IPS-15b (cell line): ENCODE data around the gene HSD17B1.

Experiments
- H3K27me3 ChIP-seq: one replicate; pipeline ENCODE4 v1.6.1; 2013; ENCODE audit warnings: low read length; ENCODE audit not compliant: control insufficient read depth, insufficient read depth
- H3K36me3 ChIP-seq: one replicate; pipeline ENCODE4 v1.6.1; 2013; ENCODE audit warnings: low read length; ENCODE audit not compliant: control insufficient read depth, insufficient read depth
- H3K4me1 ChIP-seq: one replicate; pipeline ENCODE4 v1.6.1; 2013; ENCODE audit warnings: mild to moderate bottlenecking, low read length; ENCODE audit not compliant: control insufficient read depth, insufficient read depth
- H3K4me3 ChIP-seq: one replicate; pipeline ENCODE4 v1.5.1; 2013; ENCODE audit warnings: low read depth, low read length
- H3K9ac ChIP-seq: one replicate; pipeline ENCODE4 v1.6.1; 2013; ENCODE audit warnings: low read depth, mild to moderate bottlenecking, low read length
- H3K9me3 ChIP-seq: one replicate; pipeline ENCODE4 v1.6.1; 2013; ENCODE audit warnings: mild to moderate bottlenecking, low read length; ENCODE audit not compliant: control insufficient read depth, insufficient read depth

The HSD17B1 gene

GRCh38 chr17:42518046-42518754 is 34.5 kb upstream of the HSD17B1 start:
- Histone ChIP-seq H3K27me3 (no peaks in the 10 kb centered on the region), H3K4me1 (peaks cover 15% of the 10 kb centered on the region), H3K36me3 (peaks cover 20% of the 10 kb centered on the region), H3K9ac (no peak overlapping the region), H3K4me3 (no peak overlapping the region), H3K9me3 (no peaks in the 10 kb centered on the region)

GRCh38 chr17:42518755-42519545 is 33.8 kb upstream of the HSD17B1 start:
- Histone ChIP-seq H3K4me3 (peak overlapping the region; percentile 30), H3K36me3 (peaks cover 13% of the 10 kb centered on the region), H3K27me3 (no peaks in the 10 kb centered on the region), H3K4me1 (peaks cover 15% of the 10 kb centered on the region), H3K9ac (no peak overlapping the region), H3K9me3 (no peaks in the 10 kb centered on the region)

GRCh38 chr17:42519546-42520491 is 32.9 kb upstream of the HSD17B1 start:
- Histone ChIP-seq H3K36me3 (peaks cover 7% of the 10 kb centered on the region), H3K9ac (no peak overlapping the region), H3K4me3 (peak overlapping the region; percentile 39), H3K4me1 (peaks cover 15% of the 10 kb centered on the region), H3K9me3 (no peaks in the 10 kb centered on the region), H3K27me3 (no peaks in the 10 kb centered on the region)

- H3K4me1 ChIP-seq = peaks cover 15% of the 10 kb centered on the region
- H3K9ac ChIP-seq = no peak overlapping the region
- H3K27me3 ChIP-seq = no peaks in the 10 kb centered on the region
- H3K4me3 ChIP-seq = peak overlapping the region; percentile 39
- no peaks in the 10 kb centered on the region for H3K9me3 ChIP-seq
- peaks cover 7% of the 10 kb centered on the region for H3K36me3 ChIP-seq
These were observed 32.2 kb upstream of the HSD17B1 start for GRCh38 chr17:42520540-42520951.

- Histone ChIP-seq H3K27me3 (no peaks in the 10 kb centered on the region), H3K4me1 (peaks cover 15% of the 10 kb centered on the region), H3K4me3 (no peak overlapping the region), H3K9ac (no peak overlapping the region), H3K9me3 (no peaks in the 10 kb centered on the region), H3K36me3 (peaks cover 7% of the 10 kb centered on the region)
These were observed 31.7 kb upstream of the HSD17B1 start for GRCh38 chr17:42521036-42521435.

- no peak overlapping the region for H3K9ac ChIP-seq
- no peak overlapping the region for H3K4me3 ChIP-seq
- H3K27me3 ChIP-seq = no peaks in the 10 kb centered on the region
- H3K36me3 ChIP-seq = peaks cover 3% of the 10 kb centered on the region
- peaks cover 15% of the 10 kb centered on the region for H3K4me1 ChIP-seq
- no peaks in the 10 kb centered on the region for H3K9me3 ChIP-seq
These were observed 31.0 kb upstream of the HSD17B1 start for GRCh38 chr17:42521666-42522262.

- Histone ChIP-seq H3K9ac (no peak overlapping the region), H3K36me3 (peaks cover 3% of the 10 kb centered on the region), H3K4me3 (no peak overlapping the region), H3K4me1 (peaks cover 15% of the 10 kb centered on the region), H3K9me3 (no peaks in the 10 kb centered on the region), H3K27me3 (no peaks in the 10 kb centered on the region)
These were observed 30.4 kb upstream of the HSD17B1 start for GRCh38 chr17:42522263-42522790.

GRCh38 chr17:42522798-42523278 is 29.9 kb upstream of the HSD17B1 start:
- H3K4me1 ChIP-seq = peaks cover 15% of the 10 kb centered on the region
- no peak overlapping the region for H3K9ac ChIP-seq
- no peaks in the 10 kb centered on the region for H3K9me3 ChIP-seq
- H3K4me3 ChIP-seq = no peak overlapping the region
- peaks cover 3% of the 10 kb centered on the region for H3K36me3 ChIP-seq
- no peaks in the 10 kb centered on the region for H3K27me3 ChIP-seq

GRCh38 chr17:42525221-42525620 is 27.5 kb upstream of the HSD17B1 start:
- H3K9me3 ChIP-seq = no peaks in the 10 kb centered on the region

GRCh38 chr17:42526031-42526444 is 26.7 kb upstream of the HSD17B1 start:
- Histone ChIP-seq H3K4me3 (no peak overlapping the region), H3K9me3 (no peaks in the 10 kb centered on the region), H3K27me3 (peaks cover 3% of the 10 kb centered on the region), H3K36me3 (peaks cover 3% of the 10 kb centered on the region), H3K9ac (no peak overlapping the region), H3K4me1 (no peaks in the 10 kb centered on the region)

More at GRCh38 chr17:42525221-42525620, 27.5 kb upstream of the HSD17B1 start:
- H3K4me1 ChIP-seq = peaks cover 4% of the 10 kb centered on the region
- no peaks in the 10 kb centered on the region for H3K27me3 ChIP-seq
- H3K4me3 ChIP-seq = no peak overlapping the region
- peaks cover 3% of the 10 kb centered on the region for H3K36me3 ChIP-seq
- H3K9ac ChIP-seq = no peak overlapping the region

GRCh38 chr17:42527932-42528331 is 24.8 kb upstream of the HSD17B1 start:
- H3K4me1 ChIP-seq = no peaks in the 10 kb centered on the region
- H3K36me3 ChIP-seq = no peaks in the 10 kb centered on the region
- no peak overlapping the region for H3K4me3 ChIP-seq
- peaks cover 9% of the 10 kb centered on the region for H3K27me3 ChIP-seq
- H3K9ac ChIP-seq = no peak overlapping the region
- no peaks in the 10 kb centered on the region for H3K9me3 ChIP-seq
